ENCODE measurements around the gene PGA4.
"Not testable (repeated sequence)": the region's sequence is repeated elsewhere in the genome, so short reads cannot be mapped to it uniquely, and the experiment has no call there.

The PGA4 gene

GRCh38 chr11:61222047-61222446 is at the start of gene PGA4:
Gene PGA4 (plus strand): TSS chr11:61222347. CDS start chr11:61222401, 54 bp downstream.
- not testable (repeated sequence) for H3K27ac ChIP-seq; DNase-seq (ENCODE audit: low read depth, low spot score)

GRCh38 chr11:61172356-61172755 is 49.8 kb upstream of the PGA4 start:
- H3K27ac ChIP-seq: no peak overlapping the region

GRCh38 chr11:61172888-61173287 is 49.3 kb upstream of the PGA4 start:
- DNase-seq (ENCODE audit: low read depth, low spot score): no peak
- no peak overlapping the region for H3K27ac ChIP-seq

More at GRCh38 chr11:61172356-61172755, 49.8 kb upstream of the PGA4 start:
- no peak for DNase-seq (ENCODE audit: low read depth, low spot score)

- DNase-seq (ENCODE audit: low read depth, low spot score): no peak
- H3K27ac ChIP-seq: no peak overlapping the region
These were observed 48.7 kb upstream of the PGA4 start for GRCh38 chr11:61173456-61173855.

- no peak for DNase-seq (ENCODE audit: low read depth, low spot score)
- no peak overlapping the region for H3K27ac ChIP-seq
These were observed 47.9 kb upstream of the PGA4 start for GRCh38 chr11:61174273-61174672.

GRCh38 chr11:61174949-61175348 is 47.2 kb upstream of the PGA4 start:
- no peak for DNase-seq (ENCODE audit: low read depth, low spot score)
- no peak overlapping the region for H3K27ac ChIP-seq

- no peak for DNase-seq (ENCODE audit: low read depth, low spot score)
- no peak overlapping the region for H3K27ac ChIP-seq
These were observed 45.7 kb upstream of the PGA4 start for GRCh38 chr11:61176446-61176845.

GRCh38 chr11:61180205-61180604 is 41.9 kb upstream of the PGA4 start:
- not testable (repeated sequence) for H3K27ac ChIP-seq; DNase-seq (ENCODE audit: low read depth, low spot score)

- no peak for DNase-seq (ENCODE audit: low read depth, low spot score)
- H3K27ac ChIP-seq: no peak overlapping the region
These were observed 40.7 kb upstream of the PGA4 start for GRCh38 chr11:61181489-61181888.

- DNase-seq (ENCODE audit: low read depth, low spot score): no peak
These were observed 38.5 kb upstream of the PGA4 start for GRCh38 chr11:61183645-61184044.

GRCh38 chr11:61186504-61186903 is 35.6 kb upstream of the PGA4 start:
- DNase-seq (ENCODE audit: low read depth, low spot score): no peak
- no peak overlapping the region for H3K27ac ChIP-seq

More at GRCh38 chr11:61183645-61184044, 38.5 kb upstream of the PGA4 start:
- no peak overlapping the region for H3K27ac ChIP-seq

- no peak for DNase-seq (ENCODE audit: low read depth, low spot score)
- H3K27ac ChIP-seq: no peak overlapping the region
These were observed 34.5 kb upstream of the PGA4 start for GRCh38 chr11:61187505-61188130.

GRCh38 chr11:61189933-61190332 is 32.2 kb upstream of the PGA4 start:
- no peak overlapping the region for H3K27ac ChIP-seq
- DNase-seq (ENCODE audit: low read depth, low spot score): no peak

GRCh38 chr11:61193596-61193995 is 28.6 kb upstream of the PGA4 start:
- no peak for DNase-seq (ENCODE audit: low read depth, low spot score)
- H3K27ac ChIP-seq: no peak overlapping the region

- no peak overlapping the region for H3K27ac ChIP-seq
- no peak for DNase-seq (ENCODE audit: low read depth, low spot score)
These were observed 27.9 kb upstream of the PGA4 start for GRCh38 chr11:61194169-61194671.

GRCh38 chr11:61194981-61195695 is 27.0 kb upstream of the PGA4 start:
- no peak overlapping the region for H3K27ac ChIP-seq
- DNase-seq (ENCODE audit: low read depth, low spot score): no peak

GRCh38 chr11:61195719-61196118 is 26.4 kb upstream of the PGA4 start:
- no peak for DNase-seq (ENCODE audit: low read depth, low spot score)
- no peak overlapping the region for H3K27ac ChIP-seq

GRCh38 chr11:61198361-61198760 is 23.8 kb upstream of the PGA4 start:
- DNase-seq (ENCODE audit: low read depth, low spot score): no peak
- H3K27ac ChIP-seq: no peak overlapping the region

- no peak overlapping the region for H3K27ac ChIP-seq
- no peak for DNase-seq (ENCODE audit: low read depth, low spot score)
These were observed 23.1 kb upstream of the PGA4 start for GRCh38 chr11:61198948-61199523.

GRCh38 chr11:61201476-61201875 is 20.7 kb upstream of the PGA4 start:
- no peak for DNase-seq (ENCODE audit: low read depth, low spot score)
- no peak overlapping the region for H3K27ac ChIP-seq

Measured in epithelial cell of prostate (primary cell).